Sigmoid colon (tissue), 4 donors: ENCODE data around the gene CREB3L2.

ENCODE experiments used
- EP300 ChIP-seq, 4 donors: sonication (generic); formaldehyde crosslinking; IDR thresholded peaks; one replicate each; pipeline ENCODE4 v1.6.1; 2017; ENCODE audit warnings: antibody characterized with exemption in 4 of 4
- POLR2A ChIP-seq, 2 donors: fragments of 450-650 bp; IDR thresholded peaks; one replicate each; pipeline ENCODE4 v1.6.1; 2016; ENCODE audit warnings: antibody characterized with exemption in 2 of 2, mild to moderate bottlenecking in 2 of 2, moderate library complexity in 2 of 2
- POLR2AphosphoS5 ChIP-seq, 4 donors: sonication (generic); formaldehyde crosslinking; IDR thresholded peaks; one replicate each; pipeline ENCODE4 v1.6.1; 2017; ENCODE audit warnings: antibody characterized with exemption in 4 of 4
- TF ChIP-seq, protein P1 (sequence below), 4 experiments: fragments of 450-650 bp in 3 of 4; fragments of 200-600 bp in 1 of 4; IDR thresholded peaks; one replicate each; pipeline ENCODE4 v1.5.1; 2016 to 2019; ENCODE audit warnings: antibody characterized with exemption in 4 of 4, mild to moderate bottlenecking in 3 of 4, moderate library complexity in 2 of 4

DNA sequence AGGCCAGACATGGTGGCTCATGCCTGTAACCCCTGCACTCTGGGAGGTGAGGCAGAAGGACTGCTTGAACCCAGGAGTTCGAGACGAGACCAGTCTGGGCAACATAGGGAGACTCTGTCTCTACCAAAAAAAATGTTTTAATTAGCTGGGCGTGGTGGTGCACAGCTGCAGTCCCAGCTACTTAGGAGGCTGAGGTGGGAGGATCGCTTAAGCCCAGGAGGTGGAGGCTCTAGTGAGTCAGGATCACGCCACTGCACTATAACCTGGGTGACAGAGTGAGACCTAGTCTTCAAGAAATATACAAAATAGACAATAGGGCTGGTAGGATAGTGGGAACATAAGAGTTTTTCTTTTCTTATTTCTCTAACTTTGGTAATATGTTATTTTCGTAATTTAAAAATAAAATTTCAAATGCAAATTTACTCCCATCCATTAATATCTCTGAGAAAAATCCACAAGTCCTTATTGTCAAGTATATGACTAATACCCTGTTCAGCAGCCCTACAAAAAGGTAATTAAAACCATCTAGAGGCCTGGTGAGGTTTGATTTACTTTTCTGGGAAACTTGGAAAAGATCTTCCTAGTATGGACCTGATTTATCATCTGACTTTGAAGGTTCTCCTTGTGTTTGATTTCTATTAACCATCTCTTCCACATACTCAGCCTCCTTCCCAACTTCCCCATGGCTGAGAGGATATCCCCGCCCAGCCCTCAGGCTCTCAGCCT is 50.0 kb downstream of the CREB3L2 start:
- TF ChIP-seq POLR2AphosphoS5 (IDR thresholded peaks at IDR 0.05), result no peak
- TF ChIP-seq POLR2A (IDR thresholded peaks at IDR 0.05), result no peak
- TF ChIP-seq, protein P1, sequence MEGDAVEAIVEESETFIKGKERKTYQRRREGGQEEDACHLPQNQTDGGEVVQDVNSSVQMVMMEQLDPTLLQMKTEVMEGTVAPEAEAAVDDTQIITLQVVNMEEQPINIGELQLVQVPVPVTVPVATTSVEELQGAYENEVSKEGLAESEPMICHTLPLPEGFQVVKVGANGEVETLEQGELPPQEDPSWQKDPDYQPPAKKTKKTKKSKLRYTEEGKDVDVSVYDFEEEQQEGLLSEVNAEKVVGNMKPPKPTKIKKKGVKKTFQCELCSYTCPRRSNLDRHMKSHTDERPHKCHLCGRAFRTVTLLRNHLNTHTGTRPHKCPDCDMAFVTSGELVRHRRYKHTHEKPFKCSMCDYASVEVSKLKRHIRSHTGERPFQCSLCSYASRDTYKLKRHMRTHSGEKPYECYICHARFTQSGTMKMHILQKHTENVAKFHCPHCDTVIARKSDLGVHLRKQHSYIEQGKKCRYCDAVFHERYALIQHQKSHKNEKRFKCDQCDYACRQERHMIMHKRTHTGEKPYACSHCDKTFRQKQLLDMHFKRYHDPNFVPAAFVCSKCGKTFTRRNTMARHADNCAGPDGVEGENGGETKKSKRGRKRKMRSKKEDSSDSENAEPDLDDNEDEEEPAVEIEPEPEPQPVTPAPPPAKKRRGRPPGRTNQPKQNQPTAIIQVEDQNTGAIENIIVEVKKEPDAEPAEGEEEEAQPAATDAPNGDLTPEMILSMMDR (IDR thresholded peaks at IDR 0.05), result no peak
- no peak for TF ChIP-seq EP300 (IDR thresholded peaks at IDR 0.05)
